Forelimb muscle (tissue), 1 donor: ENCODE data around the gene SPACA4. TPM values are rescaled to one million over a fixed set of nuclear protein-coding genes. Genes with fewer than 3 reads are reported as not detected.
"Not testable (repeated sequence)": the region's sequence is repeated elsewhere in the genome, so short reads cannot be mapped to it uniquely, and the experiment has no call there.

Source experiments
- DNase-seq: peaks from one replicate; pipeline ENCODE4 v3.0.0-alpha.2; 2013; ENCODE audit warnings: low read depth
- polyA plus RNA-seq: library from polyadenylated mRNA; unstranded; fragments of 120-200 nt; gene quantifications from one replicate; pipeline ENCODE4 v1.2.1, GENCODE V29; 2013; ENCODE audit not compliant: insufficient read length

The SPACA4 gene, protein sequence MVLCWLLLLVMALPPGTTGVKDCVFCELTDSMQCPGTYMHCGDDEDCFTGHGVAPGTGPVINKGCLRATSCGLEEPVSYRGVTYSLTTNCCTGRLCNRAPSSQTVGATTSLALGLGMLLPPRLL
- not detected for polyA plus RNA-seq

DNA sequence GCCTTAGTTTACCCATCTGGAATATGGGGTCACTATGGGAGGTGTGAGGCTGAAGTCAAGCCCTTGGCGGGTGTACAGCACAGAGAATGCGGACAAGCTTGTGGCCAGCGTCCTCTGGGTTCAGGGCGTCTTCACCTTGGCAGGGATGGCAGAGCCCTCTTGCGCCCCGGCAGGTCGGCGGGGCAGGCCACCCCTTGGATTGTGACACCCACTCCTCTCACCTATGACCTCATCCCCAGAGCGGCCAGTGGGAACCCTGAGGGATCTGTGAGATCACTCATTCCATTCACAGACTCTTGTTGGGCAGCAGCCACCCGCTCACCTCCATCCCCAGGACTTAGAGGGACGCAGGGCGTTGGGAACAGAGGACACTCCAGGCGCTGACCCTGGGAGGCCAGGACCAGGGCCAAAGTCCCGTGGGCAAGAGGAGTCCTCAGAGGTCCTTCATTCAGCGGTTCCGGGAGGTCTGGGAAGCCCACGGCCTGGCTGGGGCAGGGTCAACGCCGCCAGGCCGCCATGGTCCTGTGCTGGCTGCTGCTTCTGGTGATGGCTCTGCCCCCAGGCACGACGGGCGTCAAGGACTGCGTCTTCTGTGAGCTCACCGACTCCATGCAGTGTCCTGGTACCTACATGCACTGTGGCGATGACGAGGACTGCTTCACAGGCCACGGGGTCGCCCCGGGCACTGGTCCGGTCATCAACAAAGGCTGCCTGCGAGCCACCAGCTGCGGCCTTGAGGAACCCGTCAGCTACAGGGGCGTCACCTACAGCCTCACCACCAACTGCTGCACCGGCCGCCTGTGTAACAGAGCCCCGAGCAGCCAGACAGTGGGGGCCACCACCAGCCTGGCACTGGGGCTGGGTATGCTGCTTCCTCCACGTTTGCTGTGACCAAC, at the start of gene SPACA4:
Gene SPACA4 (plus strand): TSS at position 280 of the 896 bp plus-strand sequence. CDS start 237 bp downstream, at position 517.
- no peak for DNase-seq

DNA sequence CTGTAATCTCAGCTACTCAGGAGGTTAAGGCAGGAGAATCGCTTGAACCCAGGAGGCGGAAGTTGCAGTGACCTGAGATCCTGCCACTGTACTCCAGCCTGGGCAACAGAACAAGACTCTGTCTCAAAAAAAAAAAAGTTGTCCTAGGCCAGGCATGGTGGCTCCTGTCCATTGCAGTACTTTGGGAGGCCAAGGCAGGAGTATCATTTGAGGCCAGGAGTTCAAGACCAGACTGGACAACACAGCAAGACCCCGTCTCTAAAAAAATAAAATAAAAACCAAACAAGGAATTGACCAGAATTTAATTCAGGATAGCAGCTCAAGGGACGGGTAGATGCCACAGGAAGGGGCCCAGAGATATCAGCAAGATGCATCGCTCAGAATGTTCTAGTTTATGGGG, 49.7 kb upstream of the SPACA4 start:
- no peak for DNase-seq

DNA sequence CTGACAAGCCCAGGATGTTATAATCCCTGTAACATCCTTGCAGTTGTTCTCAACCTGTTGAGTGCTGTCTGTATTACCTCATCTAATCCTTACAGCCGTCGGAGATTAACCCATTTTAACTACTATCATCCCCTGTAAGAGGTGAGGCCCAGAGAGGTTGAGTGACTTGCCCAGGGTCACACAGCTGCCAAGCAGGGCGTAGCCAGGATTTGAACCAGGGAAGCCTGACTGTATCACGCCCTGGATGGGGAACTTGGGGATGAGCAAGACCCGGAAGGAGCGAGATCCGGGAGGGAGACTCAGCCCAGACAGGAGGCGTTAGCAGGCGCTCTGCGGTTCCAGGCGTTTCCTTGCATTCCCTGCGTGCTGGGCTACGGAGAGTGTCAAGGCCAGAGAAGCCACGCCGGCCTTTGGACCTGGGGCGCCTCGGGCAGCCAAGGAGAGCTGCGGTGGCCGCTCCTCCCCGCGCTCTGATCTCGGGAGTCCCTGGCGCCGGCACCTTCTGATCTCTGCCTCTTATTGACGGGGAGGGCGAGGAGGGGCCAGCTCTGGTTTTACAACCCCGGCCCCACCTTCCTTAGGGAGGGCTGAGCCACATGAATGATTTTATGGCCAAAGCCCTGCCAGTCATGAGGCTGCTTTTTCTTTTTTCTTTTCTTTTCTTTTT, 48.4 kb upstream of the SPACA4 start:
- DNase-seq = no peak

DNA sequence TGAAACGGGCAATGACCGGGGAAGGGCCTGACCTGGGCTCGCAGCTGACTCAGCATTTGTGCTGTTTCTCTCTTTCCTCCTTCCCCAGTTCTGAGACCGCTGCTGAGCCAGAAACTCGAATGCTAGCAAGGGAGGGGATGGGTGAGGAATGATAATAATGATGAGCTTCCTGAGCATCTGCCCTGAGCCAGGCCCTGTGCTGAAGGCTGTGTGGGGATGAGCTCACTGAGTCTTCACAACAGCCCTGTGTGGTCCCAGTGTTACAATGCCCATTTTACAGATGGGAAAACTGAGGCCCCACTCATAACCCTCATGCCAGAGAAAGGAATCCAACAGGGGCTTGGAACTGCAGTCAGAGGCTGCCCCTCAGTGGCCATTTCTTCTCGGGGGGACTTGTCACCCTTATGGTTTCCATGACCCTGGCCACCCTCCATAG, 46.4 kb upstream of the SPACA4 start:
- no peak for DNase-seq

DNA sequence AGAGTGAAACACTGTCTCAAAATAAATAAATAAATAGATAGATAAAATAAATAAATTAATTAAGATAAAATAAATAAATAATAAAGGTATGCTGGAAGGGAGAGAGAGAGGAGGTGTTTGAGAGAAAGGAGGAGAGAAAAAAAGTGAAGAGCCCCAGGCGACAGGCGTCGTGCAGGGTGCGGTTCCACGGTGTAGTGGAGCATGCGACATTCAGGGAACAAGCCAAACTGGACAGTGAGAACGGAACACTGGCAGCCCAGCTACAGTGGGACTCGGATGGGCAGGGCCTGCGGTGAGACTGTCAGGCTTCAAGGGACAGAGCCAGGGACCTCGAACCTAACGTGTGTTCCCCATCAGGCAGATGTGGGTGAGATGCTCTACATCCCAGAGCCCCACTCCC, 45.1 kb upstream of the SPACA4 start:
- no peak for DNase-seq

DNA sequence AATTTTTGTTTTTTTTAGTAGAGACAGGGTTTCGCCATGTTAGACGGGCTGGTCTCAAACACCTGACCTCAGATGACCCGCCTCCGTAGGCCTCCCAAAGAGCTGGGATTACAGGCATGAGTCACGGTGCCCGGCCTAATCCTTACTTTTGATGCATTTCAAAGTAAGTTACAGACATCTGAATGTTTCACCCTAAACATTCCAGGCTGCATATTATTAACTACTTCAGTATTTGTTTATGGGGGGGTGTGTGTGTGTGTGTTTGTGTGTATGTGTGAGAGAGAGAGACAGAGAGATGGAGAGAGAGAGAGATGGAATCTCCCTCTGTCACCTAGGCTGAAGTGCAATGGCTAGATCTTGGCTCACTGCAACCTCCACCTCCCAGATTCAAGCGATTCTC, 41.5 kb upstream of the SPACA4 start:
- DNase-seq = no peak

DNA sequence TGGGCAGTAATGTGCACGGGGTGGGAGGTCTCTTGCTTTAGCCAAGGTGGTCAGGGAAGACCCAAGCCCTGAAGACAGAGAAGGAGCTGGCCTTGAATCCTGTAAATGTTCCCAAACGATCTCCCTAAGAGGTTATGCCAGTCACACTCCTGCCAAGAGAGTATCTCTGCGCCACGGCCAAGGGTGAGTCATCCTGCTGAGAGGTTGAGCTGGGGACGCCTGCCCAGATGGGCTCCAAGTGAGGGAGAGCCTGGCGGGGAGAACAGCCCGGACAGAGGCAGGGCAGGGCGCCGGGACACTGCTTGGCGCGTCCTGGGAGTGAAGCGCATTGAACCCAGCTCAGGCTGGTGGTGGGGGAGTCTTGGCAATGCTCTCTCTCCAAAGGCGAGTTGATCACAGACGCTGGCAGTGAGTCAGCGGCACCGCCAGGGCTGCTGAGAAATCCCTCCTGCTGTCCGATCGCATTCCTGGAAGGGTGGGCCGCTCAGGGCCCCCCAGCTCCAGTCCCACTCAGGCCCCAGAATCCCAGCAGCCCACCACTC, 38.1 kb upstream of the SPACA4 start:
- no peak for DNase-seq

DNA sequence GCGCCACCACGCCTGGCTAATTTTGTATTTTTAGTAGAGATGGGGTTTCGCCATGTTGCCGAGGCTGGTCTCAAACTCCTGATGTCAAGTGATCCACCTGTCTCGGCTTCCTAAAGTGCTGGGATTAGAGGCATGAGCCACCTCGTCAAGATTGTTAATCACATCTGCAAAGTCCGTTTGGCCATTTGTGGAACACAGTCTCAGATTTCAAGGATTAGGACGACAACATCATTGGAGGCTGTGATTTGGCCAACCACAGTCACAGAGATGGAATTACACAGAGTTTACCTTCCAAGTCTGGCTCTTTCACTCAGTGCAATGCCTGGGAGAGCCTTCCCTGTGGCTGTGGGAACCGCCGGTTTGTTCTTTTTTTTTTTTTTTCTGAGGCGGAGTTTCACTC, 36.7 kb upstream of the SPACA4 start:
- DNase-seq = peak; percentile 25

DNA sequence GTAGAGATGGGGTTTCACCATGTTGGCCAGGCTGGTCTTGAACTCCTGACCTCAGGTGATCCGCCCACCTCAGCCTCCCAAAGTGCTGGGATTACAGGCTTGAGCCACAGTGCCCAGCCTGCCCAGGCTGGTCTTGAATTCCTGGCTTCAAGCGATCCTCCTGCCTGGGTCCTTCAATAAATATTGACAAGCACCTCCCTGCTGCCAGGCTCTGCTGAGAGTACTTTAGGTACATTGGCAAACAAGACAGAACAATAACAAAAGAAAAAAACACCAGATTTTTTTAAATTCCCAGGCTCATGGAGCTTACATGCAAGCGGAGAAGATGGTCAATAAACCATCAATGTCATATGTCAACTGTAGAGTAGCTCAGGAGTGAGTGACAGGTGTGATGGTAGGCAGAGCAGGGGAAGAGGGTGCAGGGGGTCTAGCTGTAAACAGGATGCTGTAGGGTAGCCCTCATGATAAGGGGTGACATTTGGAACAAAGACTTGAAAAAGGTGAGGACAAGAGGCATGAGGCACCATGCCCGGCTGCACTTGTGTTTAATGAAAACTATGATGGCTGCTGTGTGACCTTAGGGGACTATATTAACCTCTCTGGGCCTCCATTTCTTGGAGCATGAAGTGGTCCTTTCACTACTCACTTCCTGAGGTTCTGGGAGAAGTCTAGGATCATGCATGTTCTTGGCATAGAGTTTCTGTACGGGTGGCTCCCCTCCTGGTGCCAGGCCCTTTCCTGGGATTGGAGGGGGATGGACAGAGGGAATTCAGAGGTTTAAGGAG, 35.0 kb upstream of the SPACA4 start:
- no peak for DNase-seq

DNA sequence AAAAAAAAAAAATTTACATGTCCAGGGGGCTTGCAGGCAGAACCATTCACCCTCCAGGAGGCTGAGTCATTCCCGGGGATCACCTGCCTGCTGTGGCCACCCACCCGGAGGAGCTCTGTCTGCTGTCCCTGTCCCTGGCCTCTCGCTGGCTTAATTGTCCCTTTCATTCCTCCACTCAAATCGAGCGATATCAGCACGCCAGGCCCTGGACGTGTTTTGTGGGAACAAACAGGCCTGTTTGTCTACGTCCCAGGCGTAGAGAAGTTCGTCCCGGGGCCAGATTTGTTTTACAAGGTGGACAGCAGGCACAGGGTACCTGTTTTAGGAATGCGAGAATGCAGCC, 33.4 kb upstream of the SPACA4 start:
- DNase-seq = no peak

DNA sequence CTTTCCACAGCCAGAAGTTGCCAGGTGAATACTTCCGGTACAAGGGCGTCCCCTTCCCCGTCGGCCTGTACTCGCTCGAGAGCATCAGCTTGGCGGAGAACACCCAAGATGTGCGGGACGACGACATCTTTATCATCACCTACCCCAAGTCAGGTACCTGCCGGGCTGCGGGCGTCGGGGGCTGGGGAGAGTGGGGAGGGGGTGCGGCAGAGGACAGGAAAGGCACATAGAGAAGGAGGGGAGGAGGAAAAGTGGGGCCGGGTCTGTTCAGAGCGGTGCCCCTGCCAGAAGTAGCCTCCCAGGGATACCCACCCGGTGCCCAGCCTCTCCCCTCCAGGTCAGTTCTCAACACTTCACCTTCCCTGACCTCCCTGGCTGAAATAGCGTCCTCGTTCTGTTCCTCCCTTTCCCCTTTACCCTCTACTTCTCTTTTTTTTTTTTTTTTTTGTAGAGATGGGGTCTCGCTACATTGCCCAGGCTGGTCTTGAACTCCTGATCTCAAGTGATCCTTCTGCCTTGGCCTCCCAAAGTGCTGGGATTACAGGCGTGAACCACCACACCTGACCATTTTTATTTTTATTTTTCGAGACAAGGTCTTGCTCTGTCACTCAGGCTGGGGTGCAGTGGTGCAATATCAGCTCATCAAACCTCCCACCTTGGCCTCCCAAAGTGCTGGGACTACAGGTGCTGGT, 30.5 kb upstream of the SPACA4 start:
- DNase-seq = no peak

DNA sequence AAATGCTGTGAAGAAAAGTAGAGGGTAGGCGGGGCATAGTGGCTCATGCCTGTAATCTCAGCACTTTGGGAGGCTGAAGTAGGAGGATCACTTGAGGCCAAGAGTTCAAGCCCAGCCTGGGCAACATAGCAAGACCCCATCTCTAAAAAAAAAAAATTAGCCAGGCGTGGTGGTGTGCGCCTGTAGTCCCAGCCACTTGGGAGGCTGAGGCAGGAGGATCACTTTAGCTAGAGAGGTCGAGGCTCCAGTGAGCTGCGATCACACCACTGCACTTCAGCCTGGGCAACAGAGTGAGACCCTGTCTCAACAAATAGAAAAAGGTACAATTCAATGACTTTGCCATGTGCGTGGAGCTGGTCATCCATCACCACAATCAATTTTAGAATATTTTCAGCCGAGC, 28.6 kb upstream of the SPACA4 start:
- DNase-seq = not testable (repeated sequence)

DNA sequence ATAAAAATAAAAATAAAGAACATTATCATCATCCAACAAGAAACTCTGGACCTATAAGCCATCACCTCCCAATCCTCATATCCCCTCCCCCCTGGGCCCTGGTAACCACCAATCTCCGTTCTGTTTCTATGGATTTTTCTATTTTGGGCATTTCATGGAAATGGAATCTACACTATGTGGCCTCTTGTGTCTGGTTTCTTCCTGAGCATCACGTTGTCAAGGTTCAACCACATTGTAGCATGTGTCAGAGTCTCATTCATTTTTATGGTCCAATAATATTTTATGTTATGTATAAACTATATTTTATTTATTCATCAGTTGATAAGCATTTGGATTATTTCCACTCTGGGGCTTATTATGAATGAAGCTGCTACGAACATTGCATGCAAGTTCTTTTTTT, 27.7 kb upstream of the SPACA4 start:
- DNase-seq = no peak

DNA sequence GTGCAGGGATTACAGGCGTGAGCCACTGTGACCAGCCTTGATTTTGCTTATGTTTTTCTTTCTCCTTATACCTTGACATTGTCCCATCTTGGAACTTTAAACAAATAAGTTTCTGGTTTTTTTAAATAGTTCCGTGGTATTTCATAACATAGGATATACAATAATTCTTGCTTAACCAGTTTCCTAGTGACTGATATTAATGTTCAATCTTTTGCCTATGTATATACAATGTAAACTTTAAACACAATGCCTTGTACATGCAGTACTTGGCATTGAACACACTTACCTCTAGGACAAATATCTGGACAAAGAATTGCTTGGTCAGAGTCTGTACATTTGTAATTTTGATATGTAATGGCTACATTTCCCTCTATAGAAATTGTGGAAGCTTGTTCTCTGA, 24.4 kb upstream of the SPACA4 start:
- DNase-seq = no peak

DNA sequence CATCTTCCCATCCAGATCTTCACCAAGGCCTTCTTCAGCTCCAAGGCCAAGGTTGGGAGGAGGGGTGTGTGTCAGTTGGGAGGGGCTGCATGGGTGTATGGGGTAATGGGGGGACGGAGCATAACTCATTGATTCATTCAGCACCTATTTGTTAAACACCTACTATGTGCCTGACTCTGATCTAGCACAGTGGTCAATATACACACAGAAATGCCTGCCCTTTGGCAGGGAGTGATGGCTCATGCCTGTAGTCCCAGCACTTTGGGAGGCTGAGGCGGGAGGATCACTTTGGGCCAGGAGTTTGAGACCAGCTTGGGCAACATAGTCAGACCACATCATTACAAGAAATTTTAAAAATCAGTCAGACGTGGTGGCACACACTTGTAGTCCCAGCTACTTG, 19.2 kb upstream of the SPACA4 start:
- DNase-seq = no peak

DNA sequence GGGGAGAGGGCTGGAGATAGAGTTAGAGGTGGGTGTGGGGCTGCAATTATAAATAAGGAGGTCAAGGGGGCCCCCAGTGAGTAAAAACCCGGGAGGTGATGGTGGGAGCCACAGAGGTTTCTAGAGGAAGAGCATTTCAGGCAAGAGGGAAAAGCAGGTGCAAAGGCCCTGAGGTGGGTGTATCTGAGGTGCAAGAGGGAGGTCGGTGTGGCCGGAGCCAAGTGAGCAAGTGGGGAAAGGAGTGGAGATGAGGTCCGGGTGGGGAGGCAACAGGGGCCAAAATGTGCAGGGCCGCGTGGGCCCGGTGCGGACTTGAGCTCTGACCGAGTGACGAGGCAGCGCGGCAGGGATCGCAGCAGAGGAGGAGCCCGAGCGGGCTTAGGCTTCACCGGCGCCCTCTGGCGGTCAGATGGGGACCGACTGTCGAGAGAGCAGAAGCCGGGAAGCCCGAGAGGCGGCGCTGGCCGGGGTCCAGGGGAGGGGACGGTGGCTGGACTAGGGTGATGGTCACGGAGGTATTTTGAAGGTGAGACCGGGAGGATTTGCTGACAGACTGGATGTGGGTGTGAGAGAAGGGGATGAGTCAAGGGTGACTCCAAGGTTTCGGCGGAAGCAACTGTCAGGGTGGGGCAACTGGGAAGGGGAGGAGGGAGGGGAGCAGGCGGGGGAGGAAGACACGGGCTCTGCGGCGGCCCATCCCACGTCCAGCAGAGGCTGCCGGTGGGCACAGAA, 17.7 kb upstream of the SPACA4 start:
- peak; percentile 39 for DNase-seq

DNA sequence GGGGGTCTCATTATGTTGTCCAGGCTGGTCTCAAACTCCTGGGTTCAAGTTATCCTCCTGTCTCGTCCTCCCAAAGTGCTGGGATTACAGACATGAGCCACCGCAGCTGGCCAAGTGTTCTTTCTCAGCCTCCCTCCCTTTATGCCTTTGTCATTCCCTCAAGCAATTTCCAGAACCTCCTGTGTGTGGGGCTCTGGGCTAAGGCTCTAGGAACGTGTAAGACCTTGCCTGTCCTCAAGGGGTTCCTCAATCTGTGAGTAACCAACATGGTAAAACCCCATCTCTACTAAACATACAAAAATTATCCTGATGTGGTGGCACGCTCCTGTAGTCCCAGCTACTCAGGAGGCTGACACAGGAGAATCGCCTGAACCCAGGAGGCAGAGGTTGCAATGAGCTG, 15.5 kb upstream of the SPACA4 start:
- DNase-seq = no peak

DNA sequence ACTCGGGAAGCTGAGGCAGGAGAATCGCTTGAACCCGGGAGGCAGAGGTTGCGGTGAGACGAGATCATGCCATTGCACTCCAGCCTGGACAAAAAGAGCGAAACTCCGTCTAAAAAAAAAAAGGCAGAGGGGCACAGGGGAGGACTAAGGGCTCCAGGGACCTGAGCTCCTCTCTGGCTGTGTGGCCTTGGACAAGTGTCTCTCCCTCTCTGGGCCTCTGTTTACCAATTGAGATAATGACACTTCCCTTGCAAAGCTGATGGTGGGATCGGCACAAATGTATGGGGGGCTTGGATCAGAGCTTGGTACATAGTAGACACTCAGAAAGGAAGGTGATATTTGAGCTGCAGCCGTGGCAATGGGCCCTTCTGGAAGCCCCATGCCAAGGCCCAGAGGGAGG, 11.4 kb upstream of the SPACA4 start:
- DNase-seq = no peak

DNA sequence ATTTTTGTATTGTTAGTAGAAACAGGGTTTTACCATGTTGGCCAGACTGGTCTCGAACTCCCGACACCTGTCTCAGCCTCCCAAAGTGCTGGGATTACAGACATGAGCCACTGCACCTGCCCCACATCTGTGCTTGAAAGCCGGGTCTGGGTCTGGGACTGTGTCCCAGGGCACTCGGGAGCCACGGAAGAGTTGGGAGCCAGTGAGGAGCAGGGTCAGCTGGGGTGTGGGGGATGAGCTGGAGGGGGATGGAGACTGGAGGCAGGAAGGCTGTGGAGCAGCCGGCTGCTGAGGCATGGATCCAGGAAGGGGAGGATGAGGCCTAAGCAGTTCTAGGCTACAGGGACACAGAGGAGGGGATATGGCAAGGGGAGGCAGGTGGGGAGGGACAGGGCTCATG, 10.7 kb upstream of the SPACA4 start:
- DNase-seq = no peak

DNA sequence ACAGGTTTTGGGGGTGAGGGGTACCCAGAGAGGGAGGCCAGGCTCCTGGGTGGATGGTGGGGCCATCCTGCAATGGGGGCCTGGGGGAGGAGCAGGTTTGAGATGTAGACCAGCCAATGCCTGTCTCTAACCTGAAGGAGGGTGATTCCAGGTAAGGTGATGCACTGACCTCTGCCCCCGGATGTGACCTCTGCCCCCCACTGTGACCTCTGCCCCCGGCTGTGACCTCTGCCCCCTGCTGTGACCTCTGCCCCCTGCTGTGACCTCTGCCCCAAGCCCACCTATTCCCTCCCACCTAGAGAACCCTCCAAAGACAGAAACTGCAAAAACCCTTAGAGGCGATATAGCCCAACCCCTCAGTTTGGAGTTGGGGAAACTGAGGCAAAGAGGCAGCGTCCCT, 10.3 kb upstream of the SPACA4 start:
- DNase-seq = no peak
